Measurements from ENCODE around the gene KLHL2. TPM values are rescaled to one million over a fixed set of nuclear protein-coding genes. Genes with fewer than 3 reads are reported as not detected.

The KLHL2 gene
- total and polyA plus RNA-seq, 9 of the 15 experiments (the other 6 are each of a cell fraction or from before 2014, with no cell fraction given) = 2.5 to 11.3 (median 6.1) TPM

- Histone ChIP-seq H3K4me3 (no peak overlapping the region), H3K9ac (ENCODE audit: insufficient read depth in 1 of 2, low read depth in 2 of 2, low read length in 2 of 2) (no peak overlapping the region), H2AFZ (ENCODE audit: low read depth, low read length) (no peak overlapping the region), H3K79me2 (ENCODE audit: control insufficient read depth, insufficient read depth, low read length) (no peaks in the 10 kb centered on the region), H3K4me1 (replicated peaks in 1 of 2; ENCODE audit: control insufficient read depth in 2 of 2, insufficient read depth in 2 of 2, low read length in 2 of 2) (no peaks in the 10 kb centered on the region), H3K36me3 (ENCODE audit: control insufficient read depth, insufficient read depth, low read length) (no peaks in the 10 kb centered on the region), H3K9me3 (replicated peaks; ENCODE audit: control insufficient read depth, insufficient read depth, low read depth, low read length) (no peaks in the 10 kb centered on the region), H3K4me2 (ENCODE audit: insufficient read depth, low read length) (no peak overlapping the region), H3K27me3 (ENCODE audit: control insufficient read depth in 2 of 2, insufficient read depth in 2 of 2, low read length in 2 of 2) (peaks cover 2 to 8% of the 10 kb centered on the region in 2 experiments; a peak in 2 of 5 replicates), H3K27ac (ENCODE audit: extremely low read depth, low read depth, low read length) (no peak overlapping the region), H4K20me1 (replicated peaks; ENCODE audit: control insufficient read depth, insufficient read depth, low read length) (no peaks in the 10 kb centered on the region), H3K9me1 (ENCODE audit: control insufficient read depth, insufficient read depth, low read length) (peaks cover 3% of the 10 kb centered on the region)
- no peak for FAIRE-seq
- ChIA-PET CTCF (ENCODE audit: low intra/inter-chr PET ratio) (no interaction called here), POLR2A (interaction anchor here (0.6 kb wide), 1 partner anchor 51 kb away, joined by 3 read pairs; no protein-coding TSS in a partner anchor)
- no TSS peak for BruUV-seq (replicated peaks)
- WGBS (ENCODE audit: insufficient coverage, low coverage, missing lambda C conversion rate) = 1% methylated on average over 7 of the region's 7 CpGs
- no peak for DNase-seq (ENCODE audit: extremely low read depth in 1 of 4, low spot score in 3 of 4)
- in situ Hi-C loops (cut with MboI) = no loop called here
- intact Hi-C loops (cut with micrococcal nuclease) = no loop called here
- TF ChIP-seq PHF21A (IDR thresholded peaks at IDR 0.05; ENCODE audit: borderline replicate concordance, low read depth) (no peak), HMG20B (CRISPR knock-in tag; IDR thresholded peaks at IDR 0.05) (no peak), BACH1 (tag; IDR thresholded peaks at IDR 0.05) (no peak), ZNF586 (CRISPR knock-in tag; conservative IDR thresholded peaks at IDR 0.05) (no peak)
- TF ChIP-seq, protein P1, sequence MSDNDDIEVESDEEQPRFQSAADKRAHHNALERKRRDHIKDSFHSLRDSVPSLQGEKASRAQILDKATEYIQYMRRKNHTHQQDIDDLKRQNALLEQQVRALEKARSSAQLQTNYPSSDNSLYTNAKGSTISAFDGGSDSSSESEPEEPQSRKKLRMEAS (CRISPR knock-in tag; IDR thresholded peaks at IDR 0.05) = no peak
- no peak for ATAC-seq
Observed at GRCh38 chr4:165191814-165192499, 15.4 kb upstream of the KLHL2 start.

- CTCF ChIA-PET (ENCODE audit: low intra/inter-chr PET ratio) = no interaction called here
- ATAC-seq = no peak
- in situ Hi-C loops (cut with MboI) (no loop called here), intact Hi-C loops (cut with micrococcal nuclease) (no loop called here)
- BruUV-seq (replicated peaks) = no TSS peak
- Histone ChIP-seq H3K36me3 (ENCODE audit: control insufficient read depth, insufficient read depth, low read length) (no peaks in the 10 kb centered on the region), H3K4me2 (ENCODE audit: insufficient read depth, low read length) (no peak overlapping the region), H3K27ac (ENCODE audit: extremely low read depth, low read depth, low read length) (no peak overlapping the region), H3K79me2 (ENCODE audit: control insufficient read depth, insufficient read depth, low read length) (no peaks in the 10 kb centered on the region), H3K4me3 (no peak overlapping the region), H3K27me3 (ENCODE audit: control insufficient read depth in 2 of 2, insufficient read depth in 2 of 2, low read length in 2 of 2) (peaks cover 2 to 8% of the 10 kb centered on the region in 2 experiments; a peak in 2 of 5 replicates), H3K4me1 (replicated peaks in 1 of 2; ENCODE audit: control insufficient read depth in 2 of 2, insufficient read depth in 2 of 2, low read length in 2 of 2) (no peaks in the 10 kb centered on the region), H3K9me3 (replicated peaks; ENCODE audit: control insufficient read depth, insufficient read depth, low read depth, low read length) (no peaks in the 10 kb centered on the region), H3K9ac (ENCODE audit: insufficient read depth in 1 of 2, low read depth in 2 of 2, low read length in 2 of 2) (no peak overlapping the region), H4K20me1 (replicated peaks; ENCODE audit: control insufficient read depth, insufficient read depth, low read length) (no peaks in the 10 kb centered on the region), H2AFZ (ENCODE audit: low read depth, low read length) (no peak overlapping the region), H3K9me1 (ENCODE audit: control insufficient read depth, insufficient read depth, low read length) (peaks cover 3% of the 10 kb centered on the region)
- POLR2A ChIA-PET = no interaction called here
- no peak for DNase-seq (ENCODE audit: extremely low read depth in 1 of 4, low spot score in 3 of 4)
- FAIRE-seq = no peak
- 0% methylated on average over 1 of the region's 1 CpG for WGBS (ENCODE audit: insufficient coverage, low coverage, missing lambda C conversion rate)
- TF ChIP-seq SUPT5H (IDR thresholded peaks at IDR 0.05) (no peak), ZNF121 (CRISPR knock-in tag; conservative IDR thresholded peaks at IDR 0.05) (no peak), HNRNPUL1 (IDR thresholded peaks at IDR 0.05; ENCODE audit: low read length) (no peak), NFE2L1 (tag; IDR thresholded peaks at IDR 0.05; ENCODE audit: borderline replicate concordance, low read depth) (no peak)
- TF ChIP-seq, protein P2, sequence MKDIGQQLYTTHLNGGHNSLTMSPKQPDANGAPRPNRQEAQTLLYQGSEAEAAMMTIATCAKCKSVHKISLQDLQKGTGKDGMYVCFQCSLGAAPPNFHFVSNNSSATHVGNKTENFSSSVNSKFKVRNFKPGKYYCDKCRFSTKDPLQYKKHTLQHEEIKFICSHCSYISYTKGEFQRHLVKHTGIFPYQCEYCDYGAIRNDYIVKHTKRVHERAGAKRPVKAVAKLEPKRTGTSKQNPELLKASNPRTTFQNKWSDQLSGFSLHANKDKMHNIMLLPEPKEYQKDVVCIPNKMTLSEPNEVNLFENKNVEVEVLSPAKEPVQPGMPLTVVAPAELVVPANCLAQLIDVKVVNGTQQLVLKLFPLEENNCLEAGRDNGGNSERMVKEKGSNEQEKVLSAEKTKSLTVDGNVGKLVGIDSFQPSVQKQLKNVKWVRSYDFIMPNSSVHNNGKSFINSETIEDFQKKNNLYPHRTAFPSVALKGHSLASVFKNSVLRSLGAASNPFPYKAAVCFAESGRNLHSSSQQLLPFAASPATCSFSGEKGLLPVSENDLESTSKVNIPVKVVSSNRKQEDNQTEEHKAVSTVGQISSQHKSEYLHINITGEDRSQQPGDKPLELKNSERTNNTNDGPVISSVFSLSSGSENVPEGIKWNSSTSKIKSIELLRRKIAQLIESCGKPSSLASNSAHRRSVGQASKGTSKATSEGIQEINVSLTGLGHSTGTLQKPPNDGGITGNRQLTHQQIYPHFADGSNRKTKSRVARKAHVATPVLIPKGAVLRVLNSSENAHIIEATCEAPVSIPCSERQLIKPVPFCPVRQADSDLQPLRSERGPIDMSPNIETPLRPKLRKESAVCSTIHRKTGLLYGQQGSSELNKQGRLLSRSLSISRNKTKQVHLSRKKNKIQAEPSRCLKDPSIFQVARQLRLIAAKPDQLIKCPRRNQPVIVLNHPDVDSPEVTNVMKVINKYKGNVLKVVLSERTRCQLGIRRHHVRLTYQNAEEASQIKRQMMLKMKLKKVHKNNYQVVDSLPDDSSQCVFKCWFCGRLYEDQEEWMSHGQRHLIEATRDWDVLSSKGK (CRISPR knock-in tag; IDR thresholded peaks at IDR 0.05) = no peak
- TF ChIP-seq, protein P3, sequence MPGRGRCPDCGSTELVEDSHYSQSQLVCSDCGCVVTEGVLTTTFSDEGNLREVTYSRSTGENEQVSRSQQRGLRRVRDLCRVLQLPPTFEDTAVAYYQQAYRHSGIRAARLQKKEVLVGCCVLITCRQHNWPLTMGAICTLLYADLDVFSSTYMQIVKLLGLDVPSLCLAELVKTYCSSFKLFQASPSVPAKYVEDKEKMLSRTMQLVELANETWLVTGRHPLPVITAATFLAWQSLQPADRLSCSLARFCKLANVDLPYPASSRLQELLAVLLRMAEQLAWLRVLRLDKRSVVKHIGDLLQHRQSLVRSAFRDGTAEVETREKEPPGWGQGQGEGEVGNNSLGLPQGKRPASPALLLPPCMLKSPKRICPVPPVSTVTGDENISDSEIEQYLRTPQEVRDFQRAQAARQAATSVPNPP (IDR thresholded peaks at IDR 0.05; ENCODE audit: borderline replicate concordance, insufficient read depth, insufficient read length) = no peak
Observed at GRCh38 chr4:165192500-165192898, 14.9 kb upstream of the KLHL2 start.
